Left cardiac atrium (tissue), 4 donors: Measurements from ENCODE around the gene CIAO2B. TPM values are rescaled to one million over a fixed set of nuclear protein-coding genes. Genes with fewer than 3 reads are reported as not detected.
"Not testable (repeated sequence)": the region's sequence is repeated elsewhere in the genome, so short reads cannot be mapped to it uniquely, and the experiment has no call there.

ENCODE experiments used
- ATAC-seq, 2 donors: fragments of 200-7000 bp; cut with Tn5 transposase; one replicate each; pipeline ENCODE4 v1.9.1; 2020; ENCODE audit warnings: mild to moderate bottlenecking in 2 of 2, moderate library complexity in 2 of 2
- DNase-seq: peaks from one replicate; pipeline ENCODE4 v3.0.0-alpha.2; 2020
- intact Hi-C, 2 donors: fragments of 100-400 bp; cut with DNase I; formaldehyde crosslinking; loops; one replicate each; pipeline versions ENCODE4 v1.14.1 to v1.15.1; 2022 to 2023
- total RNA-seq, 2 donors: library from RNA; stranded (reverse); fragmentation: NEBNext Ultra II Directional; extraction: Animal tissue kit (Norgen Biotek cat#: 25700); gene quantifications; one replicate each; pipeline ENCODE4 v1.2.1, GENCODE V29; 2021
- donor health status: DM: no; HTN: yes; CAD: no.
- donor health status: DM: no; HTN: yes; CAD: no; lungs with severe emphysema.
- donor health status: DM: yes; HTN: yes; CAD: no.
- donor health status: Dilated cardiomyopathy.

The CIAO2B gene
- total RNA-seq, 2 donors from 2014 or later, result 92.7 to 120 TPM

DNA sequence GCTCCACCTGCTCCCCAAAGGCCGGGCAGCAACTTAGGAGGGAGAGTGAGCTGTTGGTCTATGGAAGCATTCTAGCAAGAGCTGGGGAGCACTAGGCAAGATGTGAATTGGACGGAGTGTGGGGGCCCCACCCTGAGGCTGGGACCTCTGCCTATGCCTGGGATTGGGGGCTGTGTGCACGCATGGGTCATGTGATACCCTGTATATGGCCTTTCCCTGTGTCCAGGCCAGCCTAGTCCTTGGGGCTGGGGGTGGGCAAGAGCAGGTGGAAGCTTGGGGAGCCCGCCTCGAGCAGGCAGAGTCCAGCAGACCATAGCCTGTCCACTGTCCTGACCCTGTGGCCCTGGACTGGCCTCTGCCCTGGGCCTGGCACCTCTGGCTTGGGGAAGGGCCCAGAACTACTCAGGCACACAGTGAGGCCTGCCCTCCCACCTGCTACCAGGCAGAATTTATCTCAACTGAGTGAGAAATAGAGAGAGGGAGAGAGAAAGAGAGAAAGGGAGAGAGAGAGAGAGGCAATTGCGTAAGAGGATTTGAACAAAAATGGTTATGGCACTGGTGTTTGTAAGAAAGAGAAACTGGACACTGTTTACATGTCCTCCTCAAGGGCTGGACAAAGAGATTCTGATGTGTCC lies 34.8 kb downstream of the CIAO2B start:
- ATAC-seq, result peak; percentile 2 to 3
- intact Hi-C loops, result loop anchor here in 1 of 2 donors (5.0 to 10.0 kb wide), 2 partner anchors 48 to 285 kb away; partner anchors contain the start of gene MATCAP1

DNA sequence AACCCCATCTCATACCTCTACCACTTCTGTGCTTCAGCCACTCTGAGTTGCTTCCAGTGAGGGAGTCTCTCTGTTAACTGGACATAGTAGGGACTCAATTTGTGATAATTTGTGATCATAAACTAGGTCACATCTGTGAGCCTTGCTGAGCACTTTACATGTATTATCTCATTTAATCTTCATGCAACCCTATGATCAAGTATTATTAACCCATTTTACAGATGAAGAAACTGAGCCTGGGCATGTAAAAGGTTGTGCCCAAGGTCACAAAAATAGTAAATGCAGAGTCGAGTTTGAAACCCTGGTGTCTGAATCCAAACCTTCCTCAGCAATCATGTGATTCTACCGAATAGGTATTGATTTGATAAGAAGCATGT lies 35.3 kb downstream of the CIAO2B start:
- no peak for ATAC-seq
- no peak for DNase-seq
- intact Hi-C loops, result loop anchor here in 1 of 2 donors (5.0 to 10.0 kb wide), 2 partner anchors 48 to 286 kb away; partner anchors contain the start of gene MATCAP1

More for the DNA sequence above, 34.8 kb downstream of the CIAO2B start:
- DNase-seq, result peak; percentile 8

DNA sequence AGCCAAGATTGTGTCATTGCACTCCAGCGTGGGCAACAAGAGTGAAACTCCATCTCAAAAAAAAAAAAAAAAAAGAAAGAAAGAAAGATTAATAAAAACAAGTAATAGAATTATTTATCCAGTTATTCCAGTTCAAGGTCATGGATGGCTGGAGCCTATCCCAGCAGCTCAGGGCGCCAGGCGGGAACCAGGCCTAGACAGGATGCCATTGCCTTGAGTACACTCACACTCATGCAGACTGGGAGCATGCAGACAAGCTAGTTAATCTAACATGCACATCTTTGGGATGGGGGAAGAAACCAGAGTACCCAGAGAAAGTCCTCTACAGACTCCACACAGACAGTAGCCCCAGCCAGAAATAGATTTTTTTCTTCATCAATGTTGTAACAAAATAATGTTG lies 36.0 kb downstream of the CIAO2B start:
- ATAC-seq (no peak), DNase-seq (no peak)
- intact Hi-C loops, result loop anchor here in 1 of 2 donors (5.0 to 10.0 kb wide), 2 partner anchors 49 to 287 kb away; partner anchors contain the start of gene MATCAP1

DNA sequence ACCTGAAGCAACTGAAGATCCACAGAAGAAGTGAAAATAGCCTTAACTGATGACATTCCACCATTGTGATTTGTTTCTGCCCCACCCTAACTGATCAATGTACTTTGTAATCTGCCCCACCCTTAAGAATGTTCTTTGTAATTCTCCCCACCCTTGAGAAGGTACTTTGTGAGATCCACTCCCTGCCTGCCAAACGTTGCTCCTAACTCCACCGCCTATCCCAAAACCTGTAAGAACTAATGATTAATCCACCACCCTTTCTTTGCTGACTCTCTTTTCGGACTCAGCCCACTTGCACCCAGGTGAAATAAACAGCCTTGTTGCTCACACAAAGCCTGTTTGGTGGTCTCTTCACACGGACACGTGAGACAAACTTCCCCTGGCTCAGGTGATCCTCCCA lies 37.5 kb downstream of the CIAO2B start:
- DNase-seq, ATAC-seq: not testable (repeated sequence)
- intact Hi-C loops, result loop anchor here in 1 of 2 donors (5.0 to 10.0 kb wide), 2 partner anchors 51 to 288 kb away; partner anchors contain the start of gene MATCAP1

DNA sequence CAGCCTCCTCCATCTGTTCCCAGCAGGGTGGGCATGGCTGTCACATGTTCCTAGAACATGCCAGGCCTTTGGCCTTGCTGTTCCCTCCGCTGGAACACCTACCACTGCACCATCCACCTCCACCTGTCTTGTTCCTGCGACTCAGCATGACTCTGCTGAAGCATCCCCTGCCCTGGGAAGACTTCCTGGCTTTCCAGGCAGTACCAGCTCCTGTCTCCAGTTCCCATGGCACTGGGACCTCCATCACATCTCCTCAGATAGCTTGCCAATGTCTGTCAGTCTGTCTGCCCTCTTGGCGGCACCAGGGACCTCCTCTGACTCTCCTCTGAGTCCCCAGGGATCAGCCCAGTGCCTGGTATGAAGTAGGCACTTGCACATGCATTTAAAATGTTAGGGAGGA lies 38.2 kb downstream of the CIAO2B start:
- intact Hi-C loops, result loop anchor here in 1 of 2 donors (5.0 to 10.0 kb wide), 2 partner anchors 51 to 289 kb away; partner anchors contain the start of gene MATCAP1
- no peak for ATAC-seq
- no peak for DNase-seq

DNA sequence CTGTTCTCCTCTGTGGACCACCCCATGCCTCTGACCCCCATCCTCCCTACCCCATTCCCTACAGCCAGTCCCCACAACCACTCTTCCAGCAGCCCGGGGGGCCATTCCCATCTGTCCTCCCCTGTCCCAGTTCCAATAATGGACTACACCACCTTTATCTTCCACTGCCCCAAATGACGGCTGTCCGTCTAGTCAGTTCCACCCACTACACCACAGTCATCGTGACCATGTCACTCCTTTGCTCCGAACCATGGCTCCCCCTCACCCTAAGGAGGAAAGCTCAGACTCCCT lies 38.6 kb downstream of the CIAO2B start:
- intact Hi-C loops, result loop anchor here in 1 of 2 donors (5.0 to 10.0 kb wide), 2 partner anchors 52 to 289 kb away; partner anchors contain the start of gene MATCAP1
- DNase-seq (no peak), ATAC-seq (no peak)

DNA sequence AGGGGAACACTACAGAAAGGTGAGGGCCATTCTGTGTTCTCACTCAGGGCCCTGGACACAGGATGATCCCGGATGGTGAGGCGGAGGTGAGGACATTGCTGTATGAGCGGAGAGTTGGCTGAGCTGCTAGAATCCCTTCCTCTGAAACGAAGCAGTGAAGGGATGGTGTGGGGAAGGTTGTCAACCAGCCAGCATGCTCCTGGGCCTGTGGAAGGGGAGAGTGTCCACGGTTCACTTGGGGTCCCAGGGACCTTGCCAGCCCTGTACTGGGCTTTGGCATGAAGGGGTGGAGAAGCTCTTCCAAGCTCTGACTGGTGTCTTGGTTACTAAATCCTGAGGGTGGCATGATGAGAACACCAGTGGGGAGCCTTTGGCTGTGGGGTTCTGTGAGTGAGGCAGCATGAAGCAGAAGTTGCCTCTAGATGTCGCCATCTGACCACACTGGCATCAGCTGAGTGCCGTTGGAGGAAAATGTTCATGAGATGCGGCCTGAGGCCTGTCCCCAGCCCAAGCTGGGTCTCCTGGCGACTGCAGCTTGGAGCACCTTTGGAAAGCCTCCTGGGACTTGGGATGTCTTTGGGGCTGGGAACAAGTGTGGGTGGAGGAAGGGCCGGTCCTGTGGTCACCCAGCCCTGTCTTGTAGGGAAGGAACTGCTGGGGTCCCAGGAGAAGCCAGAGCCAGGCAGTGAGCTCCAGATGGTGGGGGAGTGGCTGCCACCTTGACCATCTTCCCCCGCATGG lies 39.1 kb downstream of the CIAO2B start:
- peak; percentile 76 for DNase-seq
- ATAC-seq, result peak; percentile 77 to 83
- intact Hi-C loops, result loop anchor here in 1 of 2 donors (5.0 to 10.0 kb wide), 2 partner anchors 52 to 290 kb away; partner anchors contain the start of gene MATCAP1

DNA sequence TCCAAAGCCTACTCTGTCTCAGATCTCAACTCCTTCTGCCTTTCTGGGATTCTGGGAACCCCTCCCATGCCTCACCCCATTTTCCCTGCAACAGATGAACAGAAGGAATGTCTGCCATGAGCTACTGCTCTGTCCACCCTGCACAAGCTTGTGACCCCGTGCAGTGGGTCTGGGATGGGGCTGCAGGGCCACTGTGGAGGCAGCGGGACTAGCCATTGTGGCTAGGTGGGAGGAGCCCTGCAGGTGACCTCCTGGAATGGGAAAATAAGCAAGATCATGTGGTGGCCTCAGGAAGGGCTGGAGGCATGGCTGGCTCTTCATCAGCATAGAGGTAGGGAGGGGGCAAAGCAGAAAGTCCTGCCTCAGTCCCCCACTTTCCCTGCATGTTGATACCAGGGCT lies 40.1 kb downstream of the CIAO2B start:
- no peak for DNase-seq
- ATAC-seq, result no peak
- intact Hi-C loops, result loop anchor here in 1 of 2 donors (10.0 kb wide), 1 partner anchor 291 kb away; the partner anchor contains the start of gene MATCAP1

DNA sequence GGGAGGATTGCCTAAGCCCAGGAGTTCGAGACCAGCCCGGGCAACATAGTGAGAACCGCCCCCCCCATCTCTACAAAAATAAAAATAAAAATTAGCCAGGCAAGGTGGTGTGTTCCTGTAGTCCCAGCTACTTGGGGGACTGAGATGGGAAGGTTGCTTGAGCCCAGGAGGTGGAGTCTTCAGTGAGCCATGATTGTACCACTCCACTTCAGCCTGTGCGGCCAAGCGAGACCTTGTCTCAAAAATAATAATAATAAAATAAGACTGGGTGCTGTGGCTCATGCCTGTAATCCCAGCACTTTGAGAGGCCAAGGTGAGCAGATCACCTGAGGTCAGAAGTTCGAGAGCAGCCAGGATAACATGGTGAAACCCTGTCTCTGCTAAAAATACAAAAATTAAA lies 42.4 kb downstream of the CIAO2B start:
- intact Hi-C loops, result loop anchor here in 1 of 2 donors (10.0 kb wide), 1 partner anchor 293 kb away; the partner anchor contains the start of gene MATCAP1
- no peak for ATAC-seq

DNA sequence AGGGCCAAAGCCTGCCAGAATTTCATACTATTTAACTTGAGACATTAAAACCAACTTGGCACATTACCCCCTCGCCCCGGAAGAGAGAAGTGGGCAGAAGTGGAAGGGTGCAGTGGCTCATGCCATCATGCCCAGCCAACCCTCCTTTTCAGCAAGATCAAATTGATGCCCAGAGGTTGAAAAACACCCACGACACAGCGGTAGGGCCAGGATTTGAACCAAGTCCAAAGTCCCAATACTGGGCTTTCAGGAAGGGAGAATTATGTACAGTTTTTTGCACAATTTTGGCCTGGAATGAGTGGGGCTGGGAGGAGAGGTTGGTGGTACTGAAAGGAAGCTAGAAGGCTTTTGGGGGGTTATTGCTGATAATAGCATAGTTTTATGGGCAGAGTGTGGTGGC lies 42.8 kb downstream of the CIAO2B start:
- intact Hi-C loops, result loop anchor here in 1 of 2 donors (10.0 kb wide), 1 partner anchor 293 kb away; the partner anchor contains the start of gene MATCAP1
- ATAC-seq, result no peak
- DNase-seq, result peak; percentile 6

More for the DNA sequence above, 42.4 kb downstream of the CIAO2B start:
- peak; percentile 7 for DNase-seq

DNA sequence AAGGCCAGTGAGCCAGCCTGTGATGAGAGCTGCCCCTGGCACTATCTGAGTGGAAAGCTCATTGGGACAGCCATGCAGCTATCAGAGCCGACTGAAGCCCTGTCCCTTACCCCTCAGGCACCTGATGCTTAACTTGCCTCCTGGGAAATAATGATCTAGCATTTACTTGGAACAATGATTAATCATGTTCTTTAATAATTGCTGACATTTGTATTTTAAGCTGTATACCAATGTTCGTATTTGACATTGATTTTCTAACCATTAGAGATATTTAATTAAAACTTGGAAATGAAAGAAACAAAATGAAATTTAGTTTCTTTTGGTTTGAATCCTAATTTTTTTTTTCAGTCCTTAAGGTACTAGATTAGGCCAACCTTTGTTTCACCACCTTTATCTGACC lies 43.4 kb downstream of the CIAO2B start:
- intact Hi-C loops, result loop anchor here in 1 of 2 donors (10.0 kb wide), 1 partner anchor 294 kb away; the partner anchor contains the start of gene MATCAP1
- ATAC-seq, result no peak
- peak; percentile 2 for DNase-seq

DNA sequence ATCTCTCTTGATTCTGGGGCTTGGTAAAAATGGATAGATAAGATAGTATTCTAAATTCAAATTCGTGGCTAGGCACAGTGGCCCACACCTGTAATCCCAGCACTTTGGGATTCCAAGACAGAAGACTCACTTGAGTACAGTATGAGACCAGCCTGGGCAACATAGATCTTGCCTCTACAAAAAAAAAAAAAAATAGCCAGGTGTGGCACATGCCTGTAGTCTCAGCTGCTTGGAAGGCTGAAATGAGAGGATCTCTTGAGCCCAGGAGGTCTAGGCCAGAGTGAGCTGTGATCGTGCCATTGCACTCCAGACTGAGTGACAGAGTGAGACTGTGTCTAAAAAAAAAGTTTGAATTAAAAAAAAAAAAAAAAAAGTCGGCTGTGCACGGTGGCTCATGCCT lies 44.6 kb downstream of the CIAO2B start:
- ATAC-seq (no peak), DNase-seq (peak; percentile 3)
- intact Hi-C loops, result loop anchor here in 1 of 2 donors (10.0 kb wide), 1 partner anchor 295 kb away; the partner anchor contains the start of gene MATCAP1

DNA sequence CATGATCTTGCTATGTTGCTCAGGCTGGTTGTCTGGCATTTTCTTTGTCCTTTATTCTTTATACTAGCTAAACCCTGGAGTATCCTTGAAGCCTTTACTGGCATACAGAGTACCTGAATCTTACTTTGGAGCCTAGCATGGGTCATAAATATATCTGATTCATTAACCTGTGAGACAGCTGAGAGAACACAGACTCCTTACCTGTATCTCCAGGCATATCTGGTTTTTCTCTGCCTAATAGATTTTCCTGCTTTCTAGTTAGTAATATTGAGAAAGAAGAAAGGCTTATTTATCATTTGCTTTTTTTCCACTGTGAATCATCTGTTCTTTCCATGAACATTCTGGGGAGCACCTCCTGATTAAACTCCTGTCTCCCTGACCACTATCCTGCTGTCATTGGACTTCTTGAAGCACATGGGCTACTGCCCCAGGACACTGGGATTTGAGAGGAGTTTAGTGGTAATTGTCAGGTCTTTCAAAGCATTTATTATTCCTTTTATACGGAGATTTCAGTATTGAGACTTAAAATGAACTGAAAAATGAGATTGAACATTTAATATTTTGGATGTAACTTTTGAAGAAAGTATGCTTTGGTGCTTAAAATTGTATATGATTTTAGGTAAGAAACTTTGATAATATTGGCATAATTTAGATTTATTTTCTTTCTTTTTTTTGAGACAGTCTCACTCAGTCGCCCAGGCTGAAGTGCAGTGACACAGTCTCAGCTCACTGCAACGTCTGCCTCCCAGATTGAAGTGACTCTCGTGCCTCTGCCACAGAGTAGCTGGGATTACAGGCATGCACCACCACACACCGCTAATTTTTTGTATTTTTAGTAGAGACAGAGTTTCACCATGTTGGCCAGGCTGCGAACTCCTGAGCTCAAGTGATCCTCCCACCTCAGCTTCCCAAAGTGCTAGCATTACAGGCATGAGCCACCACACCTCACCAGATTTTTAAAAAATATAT lies 45.3 kb downstream of the CIAO2B start:
- no peak for ATAC-seq
- DNase-seq, result peak; percentile 2
- intact Hi-C loops, result no loop called here

DNA sequence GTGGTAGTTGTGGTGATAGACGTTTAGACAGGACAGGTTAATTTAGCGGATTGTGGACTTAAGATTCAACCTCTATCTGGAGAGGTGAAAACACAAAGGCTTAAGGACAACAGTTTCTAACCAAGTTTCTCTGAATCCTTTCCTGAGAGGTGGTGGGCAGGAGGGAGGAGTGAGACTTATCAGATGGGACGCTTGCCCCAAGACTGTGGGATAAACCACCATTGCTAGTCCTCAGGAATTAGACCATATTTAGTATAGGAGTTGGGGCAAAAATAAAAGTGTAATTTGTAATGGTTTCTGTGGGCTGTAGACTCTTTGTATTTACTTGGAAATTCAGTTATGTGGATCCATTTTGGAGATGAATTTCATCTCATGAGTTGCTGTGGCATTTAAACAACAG lies 47.3 kb downstream of the CIAO2B start:
- no peak for ATAC-seq
- intact Hi-C loops, result no loop called here
- no peak for DNase-seq

DNA sequence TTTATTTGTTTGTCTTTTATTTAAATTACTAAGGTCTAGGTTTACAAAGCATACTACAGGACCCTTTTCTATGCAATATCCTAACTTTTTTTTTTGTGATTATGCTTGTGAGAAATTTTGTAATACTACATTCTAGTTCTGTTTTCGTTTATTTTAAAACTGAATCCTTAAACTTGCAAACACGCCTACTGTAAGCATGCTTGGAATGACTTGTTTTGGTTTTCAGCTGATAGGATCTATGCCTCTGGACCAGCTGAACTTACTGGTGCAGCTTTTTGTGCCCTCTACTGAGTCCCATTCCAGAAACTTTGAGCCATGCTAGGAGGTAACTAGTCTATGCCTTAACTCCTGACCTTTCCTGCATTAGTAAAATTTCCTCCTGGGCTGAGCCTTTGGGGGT lies 47.9 kb downstream of the CIAO2B start:
- DNase-seq, result no peak
- ATAC-seq, result no peak
- intact Hi-C loops, result no loop called here

DNA sequence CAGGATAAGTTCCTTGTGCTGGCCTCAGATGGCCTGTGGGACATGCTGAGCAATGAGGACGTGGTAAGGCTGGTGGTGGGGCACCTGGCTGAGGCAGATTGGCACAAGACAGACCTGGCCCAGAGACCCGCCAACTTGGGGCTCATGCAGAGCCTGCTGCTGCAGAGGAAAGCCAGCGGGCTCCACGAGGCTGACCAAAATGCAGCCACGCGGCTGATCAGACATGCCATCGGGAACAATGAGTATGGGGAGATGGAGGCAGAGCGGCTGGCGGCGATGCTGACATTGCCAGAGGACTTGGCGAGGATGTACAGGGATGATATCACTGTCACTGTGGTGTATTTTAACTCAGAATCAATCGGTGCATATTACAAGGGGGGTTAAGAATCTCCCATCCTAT lies 48.7 kb downstream of the CIAO2B start:
- ATAC-seq, result no peak
- intact Hi-C loops, result no loop called here
- DNase-seq, result no peak

DNA sequence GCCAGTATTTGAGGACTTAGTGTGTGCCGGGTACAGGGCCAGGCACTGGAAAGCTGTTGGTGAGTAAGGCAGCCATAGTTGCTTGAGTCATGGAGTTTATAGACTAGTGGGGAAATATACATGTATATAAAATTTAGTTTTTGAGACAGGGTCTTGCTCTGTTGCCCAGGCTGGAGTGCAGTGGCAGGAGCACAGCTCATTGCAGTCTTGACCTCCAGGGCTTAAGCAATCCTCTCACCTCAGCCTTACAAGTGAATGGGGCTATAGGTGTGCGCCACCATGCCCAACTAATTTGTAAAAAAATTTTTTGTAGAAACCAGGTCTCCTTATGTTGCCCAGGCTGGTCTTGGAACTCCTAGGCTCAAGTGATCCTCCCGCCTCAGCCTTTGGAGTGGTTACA lies 51.5 kb downstream of the CIAO2B start:
- DNase-seq, result no peak
- intact Hi-C loops, result no loop called here
- ATAC-seq, result no peak
